ENCODE results near the gene KRT79.

Gene KRT79

DNA sequence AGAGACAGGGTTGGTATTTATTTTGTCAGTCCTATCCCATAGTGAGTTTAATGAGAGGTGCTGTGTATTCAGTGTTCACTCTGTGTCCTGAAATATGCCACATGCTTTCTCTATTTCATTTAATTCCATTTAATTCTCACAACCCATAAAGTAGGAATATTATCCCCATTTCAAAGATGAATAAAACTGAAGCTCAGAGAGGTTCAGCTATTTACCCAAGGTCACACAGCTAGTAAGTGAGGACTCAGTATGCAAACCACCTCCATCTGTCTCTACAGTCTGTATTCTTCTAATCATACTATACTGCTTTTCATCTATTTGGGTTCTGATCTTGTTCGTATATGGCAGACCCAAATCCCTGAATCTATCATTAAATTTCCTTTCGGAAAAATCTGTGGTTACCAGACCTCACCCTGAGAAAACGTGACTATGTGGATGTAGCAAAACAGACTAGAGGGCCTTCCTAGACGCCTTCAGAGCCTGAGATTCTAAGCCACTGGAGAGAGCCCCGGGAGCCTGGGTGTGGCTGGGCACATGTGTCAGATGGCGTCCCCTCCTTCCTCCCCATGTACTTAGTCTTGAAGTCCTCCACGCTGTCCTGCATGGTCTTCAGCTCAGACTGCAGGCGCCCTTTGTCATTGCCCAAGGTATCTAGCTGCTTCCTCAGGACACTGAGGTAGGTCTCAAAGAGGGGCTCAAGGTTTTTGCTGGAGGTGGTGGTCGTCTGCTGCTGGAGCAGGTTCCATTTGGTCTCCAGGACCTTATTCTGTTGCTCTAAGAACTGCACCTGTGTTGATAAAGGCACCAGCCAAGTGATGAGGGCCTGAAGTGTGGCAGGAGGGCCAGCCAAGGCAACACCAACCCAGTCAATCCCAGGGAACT lies 22.7 kb downstream of the KRT79 start:
- H3K27ac ChIP-seq, result no peak overlapping the region
- TF ChIP-seq, protein P1, sequence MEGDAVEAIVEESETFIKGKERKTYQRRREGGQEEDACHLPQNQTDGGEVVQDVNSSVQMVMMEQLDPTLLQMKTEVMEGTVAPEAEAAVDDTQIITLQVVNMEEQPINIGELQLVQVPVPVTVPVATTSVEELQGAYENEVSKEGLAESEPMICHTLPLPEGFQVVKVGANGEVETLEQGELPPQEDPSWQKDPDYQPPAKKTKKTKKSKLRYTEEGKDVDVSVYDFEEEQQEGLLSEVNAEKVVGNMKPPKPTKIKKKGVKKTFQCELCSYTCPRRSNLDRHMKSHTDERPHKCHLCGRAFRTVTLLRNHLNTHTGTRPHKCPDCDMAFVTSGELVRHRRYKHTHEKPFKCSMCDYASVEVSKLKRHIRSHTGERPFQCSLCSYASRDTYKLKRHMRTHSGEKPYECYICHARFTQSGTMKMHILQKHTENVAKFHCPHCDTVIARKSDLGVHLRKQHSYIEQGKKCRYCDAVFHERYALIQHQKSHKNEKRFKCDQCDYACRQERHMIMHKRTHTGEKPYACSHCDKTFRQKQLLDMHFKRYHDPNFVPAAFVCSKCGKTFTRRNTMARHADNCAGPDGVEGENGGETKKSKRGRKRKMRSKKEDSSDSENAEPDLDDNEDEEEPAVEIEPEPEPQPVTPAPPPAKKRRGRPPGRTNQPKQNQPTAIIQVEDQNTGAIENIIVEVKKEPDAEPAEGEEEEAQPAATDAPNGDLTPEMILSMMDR (conservative IDR thresholded peaks at IDR 0.05; ENCODE audit: low read depth), result no peak
- no peak for DNase-seq (ENCODE audit: low spot score)
- ChIA-PET POLR2A (ENCODE audit: low non-redundant PET) (no interaction called here), CTCF (no interaction called here)

DNA sequence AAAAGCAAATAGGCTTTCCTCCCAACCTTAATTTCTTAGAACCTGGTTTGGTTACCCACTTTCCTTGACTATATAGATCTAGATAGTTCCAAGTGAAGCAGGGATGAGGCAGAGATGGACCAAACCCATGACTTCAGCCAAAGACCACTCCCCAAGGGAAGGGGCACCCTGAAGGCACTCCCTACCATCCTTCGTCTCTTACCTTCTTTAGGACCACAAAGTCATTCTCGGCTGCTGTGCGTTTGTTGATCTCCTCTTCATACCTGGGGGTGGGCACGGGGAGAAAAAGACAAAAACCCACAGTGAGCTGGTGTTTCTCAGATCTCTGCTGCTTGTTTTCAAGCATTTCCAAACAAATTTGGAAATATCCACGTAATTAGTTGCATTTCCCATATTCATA lies 23.6 kb downstream of the KRT79 start:
- DNase-seq (ENCODE audit: low spot score), result no peak
- ChIA-PET CTCF (no interaction called here), POLR2A (ENCODE audit: low non-redundant PET) (no interaction called here)
- TF ChIP-seq, protein P1 (conservative IDR thresholded peaks at IDR 0.05; ENCODE audit: low read depth), result no peak
- H3K27ac ChIP-seq, result no peak overlapping the region

DNA sequence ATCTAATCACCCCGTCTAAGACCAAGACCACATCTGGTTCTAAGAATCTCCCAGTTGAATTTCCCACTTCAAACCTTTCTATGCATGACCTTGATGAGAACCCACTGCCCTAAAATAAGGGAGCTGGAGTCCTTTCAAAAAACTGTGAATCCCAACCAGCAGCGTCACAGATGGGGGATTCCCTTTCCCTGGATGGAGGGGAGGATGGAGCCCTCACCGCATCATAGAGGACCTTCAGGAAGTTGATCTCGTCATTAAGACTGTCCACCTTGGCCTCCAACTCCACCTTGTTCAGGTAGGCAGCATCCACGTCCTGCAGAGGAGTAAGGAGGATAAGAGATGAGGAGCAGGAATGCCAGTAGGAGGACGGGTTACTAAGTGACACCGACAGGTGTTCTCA lies 24.9 kb downstream of the KRT79 start:
- TF ChIP-seq, protein P1 (conservative IDR thresholded peaks at IDR 0.05; ENCODE audit: low read depth), result no peak
- ChIA-PET CTCF (no interaction called here), POLR2A (ENCODE audit: low non-redundant PET) (no interaction called here)
- H3K27ac ChIP-seq, result no peak overlapping the region
- no peak for DNase-seq (ENCODE audit: low spot score)

DNA sequence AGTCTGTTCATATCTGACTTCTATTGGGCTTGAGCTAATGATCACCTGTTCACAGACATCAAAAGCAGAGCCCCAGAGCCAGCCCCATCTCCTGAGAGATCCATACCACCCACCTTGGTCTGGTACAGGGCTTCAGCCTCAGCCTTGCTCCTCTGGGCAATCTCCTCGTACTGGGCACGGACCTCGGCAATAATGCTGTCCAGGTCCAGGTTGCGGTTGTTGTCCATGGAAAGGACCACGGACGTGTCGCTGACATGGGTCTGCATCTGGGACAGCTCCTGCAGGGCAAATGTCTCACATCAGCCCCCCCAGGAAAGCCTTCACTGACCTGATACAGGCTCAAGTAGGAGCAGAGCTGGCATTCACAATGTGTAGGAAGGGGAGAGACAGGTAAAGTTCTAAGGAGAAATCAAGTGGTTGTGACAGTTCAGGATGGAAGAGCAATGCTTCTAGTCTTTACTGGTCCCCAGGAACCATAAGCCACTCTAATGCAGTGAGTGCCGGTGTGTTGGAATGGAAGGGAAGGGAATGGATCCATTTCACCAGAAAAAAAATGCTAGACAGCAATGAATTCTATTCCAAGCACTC lies 25.4 kb downstream of the KRT79 start:
- H3K27ac ChIP-seq, result no peak overlapping the region
- POLR2A ChIA-PET (ENCODE audit: low non-redundant PET), result no interaction called here
- TF ChIP-seq, protein P1 (conservative IDR thresholded peaks at IDR 0.05; ENCODE audit: low read depth), result no peak
- CTCF ChIA-PET, result interaction anchor here (0.5 kb wide), 1 partner anchor 537 kb away, joined by 3 read pairs; no protein-coding TSS in a partner anchor
- no peak for DNase-seq (ENCODE audit: low spot score)

DNA sequence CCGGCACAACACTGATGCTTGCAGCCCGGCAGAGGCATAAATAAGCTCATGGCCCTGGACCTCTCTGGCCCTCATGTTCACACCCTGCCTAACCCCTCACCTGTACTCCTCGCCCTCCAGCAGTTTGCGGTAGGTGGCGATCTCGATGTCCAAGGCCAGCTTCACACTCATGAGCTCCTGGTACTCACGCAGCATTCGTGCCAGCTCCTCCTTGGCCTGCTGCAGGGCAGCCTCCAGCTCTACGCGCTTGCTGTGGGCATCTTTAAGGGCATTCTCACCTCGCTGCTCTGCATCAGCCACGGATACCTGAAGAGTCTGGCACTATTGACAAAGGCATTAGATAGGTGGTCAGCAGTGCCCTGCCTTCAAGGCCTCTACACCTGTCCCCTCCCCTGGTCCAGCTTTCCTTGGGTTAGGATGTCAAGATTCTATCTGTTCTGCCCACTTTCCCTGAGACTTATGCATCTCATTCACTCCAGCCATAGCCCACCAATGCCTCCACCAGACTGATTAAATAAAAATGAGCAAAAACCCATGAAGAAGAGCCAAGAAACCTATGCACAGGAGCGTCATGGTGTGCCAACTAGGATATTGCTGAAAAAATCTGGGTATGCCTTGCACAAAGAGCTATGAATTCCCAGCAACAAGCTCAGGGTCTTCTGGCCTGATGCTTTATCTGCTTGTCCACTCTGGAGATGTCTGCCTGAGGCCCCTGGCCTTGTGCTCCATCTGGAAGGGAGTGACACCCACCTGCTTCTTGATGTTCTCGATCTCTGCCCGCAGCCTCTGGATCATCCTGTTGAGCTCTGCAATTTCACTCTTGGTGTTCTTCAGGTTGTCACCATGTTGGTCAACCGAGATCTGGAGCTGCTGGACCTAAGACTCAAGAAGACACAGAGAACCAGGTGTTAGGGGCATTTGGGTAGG lies 26.3 kb downstream of the KRT79 start:
- no peak for DNase-seq (ENCODE audit: low spot score)
- ChIA-PET POLR2A (ENCODE audit: low non-redundant PET) (no interaction called here), CTCF (interaction anchor here (0.6 kb wide), 1 partner anchor 154 kb away, joined by 3 read pairs; no protein-coding TSS in a partner anchor)
- no peak overlapping the region for H3K27ac ChIP-seq
- TF ChIP-seq, protein P1 (conservative IDR thresholded peaks at IDR 0.05; ENCODE audit: low read depth), result no peak
